ENCODE results near the gene OLFML2B. TPM values are rescaled to one million over a fixed set of nuclear protein-coding genes. Genes with fewer than 3 reads are reported as not detected.

Gene OLFML2B
- polyA plus RNA-seq, 1 experiment, result 3.5 TPM

- ChIA-PET POLR2A (no interaction called here), CTCF (interaction anchor here (1.2 kb wide), 1 partner anchor 9 kb away, joined by 4 read pairs; no protein-coding TSS in a partner anchor)
- no peak for TF ChIP-seq CTCF (IDR thresholded peaks at IDR 0.05; ENCODE audit: insufficient read depth, low read depth, low read length)
- DNase-seq (ENCODE audit: low read depth), result no peak
- Histone ChIP-seq H3K27me3 (ENCODE audit: control insufficient read depth, insufficient read depth, low read length) (no peaks in the 10 kb centered on the region), H3K36me3 (ENCODE audit: control insufficient read depth, insufficient read depth, low read length) (no peaks in the 10 kb centered on the region), H3K4me3 (ENCODE audit: low read depth, low read length) (no peak overlapping the region)
Observed at GRCh38 chr1:161950377-161950776, 73.3 kb downstream of the OLFML2B start.

GRCh38 chr1:161949548-161949947 is 74.1 kb downstream of the OLFML2B start:
- TF ChIP-seq CTCF (IDR thresholded peaks at IDR 0.05; ENCODE audit: insufficient read depth, low read depth, low read length), result no peak
- CTCF ChIA-PET, result no interaction called here
- Histone ChIP-seq H3K4me3 (ENCODE audit: low read depth, low read length) (no peak overlapping the region), H3K27me3 (ENCODE audit: control insufficient read depth, insufficient read depth, low read length) (no peaks in the 10 kb centered on the region), H3K36me3 (ENCODE audit: control insufficient read depth, insufficient read depth, low read length) (no peaks in the 10 kb centered on the region)
- DNase-seq (ENCODE audit: low read depth), result no peak
- POLR2A ChIA-PET, result no interaction called here

GRCh38 chr1:161948435-161948834 is 75.2 kb downstream of the OLFML2B start:
- no peak overlapping the region for H3K4me3 ChIP-seq (ENCODE audit: low read depth, low read length)
- H3K27me3 ChIP-seq (ENCODE audit: control insufficient read depth, insufficient read depth, low read length), result no peaks in the 10 kb centered on the region
- ChIA-PET POLR2A (no interaction called here), CTCF (no interaction called here)
- no peak for DNase-seq (ENCODE audit: low read depth)
- TF ChIP-seq CTCF (IDR thresholded peaks at IDR 0.05; ENCODE audit: insufficient read depth, low read depth, low read length), result no peak
- no peaks in the 10 kb centered on the region for H3K36me3 ChIP-seq (ENCODE audit: control insufficient read depth, insufficient read depth, low read length)

GRCh38 chr1:161946071-161946987 is 77.3 kb downstream of the OLFML2B start:
- CTCF ChIA-PET, result interaction anchor here (1.6 to 1.7 kb wide), 2 partner anchors 16 to 78 kb away, joined by 4 to 5 read pairs; partner anchors contain the start of gene OLFML2B
- peak; percentile 77 for DNase-seq (ENCODE audit: low read depth)
- Histone ChIP-seq H3K36me3 (ENCODE audit: control insufficient read depth, insufficient read depth, low read length) (no peaks in the 10 kb centered on the region), H3K4me3 (ENCODE audit: low read depth, low read length) (no peak overlapping the region), H3K27me3 (ENCODE audit: control insufficient read depth, insufficient read depth, low read length) (no peaks in the 10 kb centered on the region)
- POLR2A ChIA-PET, result interaction anchor here (0.6 kb wide), 1 partner anchor 11 kb away, joined by 3 read pairs; no protein-coding TSS in a partner anchor
- TF ChIP-seq CTCF (IDR thresholded peaks at IDR 0.05; ENCODE audit: insufficient read depth, low read depth, low read length), result no peak

GRCh38 chr1:161945306-161946060 is 78.2 kb downstream of the OLFML2B start:
- TF ChIP-seq CTCF (IDR thresholded peaks at IDR 0.05; ENCODE audit: insufficient read depth, low read depth, low read length), result no peak
- H3K36me3 ChIP-seq (ENCODE audit: control insufficient read depth, insufficient read depth, low read length), result no peaks in the 10 kb centered on the region
- DNase-seq (ENCODE audit: low read depth), result no peak
- no peaks in the 10 kb centered on the region for H3K27me3 ChIP-seq (ENCODE audit: control insufficient read depth, insufficient read depth, low read length)
- no peak overlapping the region for H3K4me3 ChIP-seq (ENCODE audit: low read depth, low read length)
- CTCF ChIA-PET, result interaction anchor here (1.6 to 1.7 kb wide), 2 partner anchors 17 to 79 kb away, joined by 4 to 5 read pairs; partner anchors contain the start of gene OLFML2B
- POLR2A ChIA-PET, result no interaction called here
